Bronchial smooth muscle cell (primary cell): ENCODE measurements around the gene LYSET. TPM values are rescaled to one million over a fixed set of nuclear protein-coding genes. Genes with fewer than 3 reads are reported as not detected.

Source experiments
- total RNA-seq: library from RNA; depleted of rRNA; stranded (reverse); fragments of >200 nt; gene quantifications from 2 replicates; pipeline ENCODE4 v1.2.1, GENCODE V29; 2014

Gene LYSET
- 7.6 and 8.2 TPM in 2 replicates for total RNA-seq

GRCh38 chr14:93184391-93185348, at the start of gene LYSET, which contains the start of gene MOAP1:
TSS of gene LYSET (plus strand) at chr14:93185317. CDS start at chr14:93185406, 89 bp downstream.
TSS of gene MOAP1 (minus strand) at chr14:93184897. CDS start at chr14:93184242, 655 bp downstream.

GRCh38 chr14:93206793-93207467, 21.8 kb downstream of the LYSET start, which contains the start of the genes GON7 and UBR7:
TSS of gene GON7 (minus strand) at chr14:93207065. CDS start at chr14:93207037, 28 bp downstream.
TSS of gene UBR7 (plus strand) at chr14:93207256. CDS start at chr14:93207292, 36 bp downstream.

Other genes starting within 250 kb of the LYSET start
- gene ITPK1, start 69.4 kb upstream of the LYSET start, total RNA-seq: 5.4 and 9.8 TPM in 2 replicates
- gene MOAP1, start 420 bp upstream of the LYSET start, total RNA-seq: 10.5 and 12.6 TPM in 2 replicates
- gene GON7, start 21.7 kb downstream of the LYSET start, total RNA-seq: 15.4 and 17.0 TPM in 2 replicates
- gene UBR7, start 21.9 kb downstream of the LYSET start, total RNA-seq: 28.5 and 51.4 TPM in 2 replicates
- 16.9 and 18.4 TPM in 2 replicates for gene BTBD7, start 147.7 kb downstream of the LYSET start, total RNA-seq
- not detected in 2 replicates for gene COX8C, start 161.9 kb downstream of the LYSET start, total RNA-seq
- 0.16 and 0.17 TPM in 2 replicates for gene UNC79, start 245.6 kb downstream of the LYSET start, total RNA-seq